ENCODE data around the gene CD80. TPM values are rescaled to one million over a fixed set of nuclear protein-coding genes. Genes with fewer than 3 reads are reported as not detected.
"Not testable (repeated sequence)": the region's sequence is repeated elsewhere in the genome, so short reads cannot be mapped to it uniquely, and the experiment has no call there.

Gene CD80
- total RNA-seq, 2 experiments from 2014 or later, result 13.3 to 13.8 TPM

GRCh38 chr3:119585856-119586570 is 26.6 kb upstream of the CD80 start:
- CTCF ChIA-PET, result no interaction called here

GRCh38 chr3:119585208-119585607 is 25.8 kb upstream of the CD80 start:
- CTCF ChIA-PET, result no interaction called here
- POLR2A ChIA-PET, result no interaction called here

More at GRCh38 chr3:119585856-119586570, 26.6 kb upstream of the CD80 start:
- POLR2A ChIA-PET, result no interaction called here

GRCh38 chr3:119582178-119582577 is 22.8 kb upstream of the CD80 start:
- CTCF ChIA-PET, result no interaction called here

DNA sequence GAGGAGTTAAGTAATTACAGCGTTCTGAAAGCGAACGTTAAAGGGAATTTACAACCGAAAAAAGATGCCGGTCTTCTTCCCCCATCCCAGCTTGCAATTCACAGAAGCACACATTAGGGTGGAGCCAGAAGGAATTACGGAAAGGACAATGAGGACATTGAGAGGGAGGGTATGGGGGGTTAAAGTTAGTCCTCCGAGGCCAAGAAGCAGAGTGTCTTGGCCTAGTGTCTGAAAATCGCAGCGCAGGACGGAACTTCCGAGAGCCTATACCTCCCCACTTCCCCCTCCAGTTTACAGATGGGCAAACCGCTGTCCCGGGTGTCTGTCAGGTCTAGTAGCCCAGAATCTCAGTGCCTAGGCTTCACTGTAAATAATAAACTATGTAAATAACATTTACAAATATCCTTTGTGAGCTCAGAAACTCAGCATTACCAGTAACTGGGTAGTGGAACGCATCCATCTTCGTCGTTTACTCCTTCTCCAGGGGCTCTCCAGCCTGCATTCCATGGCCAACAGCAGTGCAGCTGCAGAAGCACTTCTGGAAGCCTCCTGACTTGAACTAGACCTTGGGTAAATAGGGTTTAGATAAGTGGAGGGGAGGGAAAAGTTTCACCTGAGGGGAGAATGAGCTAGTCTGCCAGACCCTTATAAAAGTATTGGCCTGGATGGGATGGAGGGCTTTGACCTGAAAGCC is 20.8 kb upstream of the CD80 start:
- POLR2A ChIA-PET, result interaction anchor here (0.6 kb wide), 2 partner anchors 86 to 132 kb away, joined by 3 to 5 read pairs; no protein-coding TSS in a partner anchor

More at GRCh38 chr3:119582178-119582577, 22.8 kb upstream of the CD80 start:
- POLR2A ChIA-PET, result no interaction called here

DNA sequence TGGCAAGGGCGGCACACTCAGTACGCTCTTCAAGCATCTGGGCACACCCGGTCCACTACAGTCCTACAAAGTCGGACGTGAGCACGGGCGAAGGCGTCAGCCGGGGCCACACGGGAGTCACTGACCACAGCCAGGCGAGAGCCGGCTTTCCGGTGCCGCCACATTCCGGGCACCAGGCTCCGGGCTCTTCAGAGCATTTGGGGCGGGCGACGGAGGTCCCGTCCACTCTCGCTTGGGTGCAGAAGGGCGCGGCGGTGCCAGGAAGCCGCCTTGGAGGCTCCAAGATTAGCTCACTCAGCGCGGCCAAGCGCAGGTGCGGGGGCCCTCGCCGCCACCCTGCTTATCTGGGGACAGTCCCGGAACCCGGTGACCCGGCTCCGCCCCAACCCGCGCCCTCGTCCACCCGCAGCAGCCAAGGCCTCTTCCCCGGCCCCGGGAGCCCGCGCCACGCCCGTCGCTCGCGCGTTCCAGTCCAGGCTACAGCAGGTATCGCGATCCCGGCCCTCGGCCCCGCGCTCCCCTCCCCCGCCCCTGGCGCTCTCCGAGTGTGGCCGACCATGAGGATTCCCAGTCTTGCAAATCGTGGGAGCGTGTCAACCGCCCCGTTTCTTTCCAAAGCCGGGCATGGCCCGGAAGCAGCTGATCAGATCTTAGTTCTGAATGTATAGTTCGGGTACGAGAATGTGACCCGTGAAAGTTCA is 20.1 kb upstream of the CD80 start, which contains the start of gene ADPRH:
Gene ADPRH, plus strand, starts transcription at position 127 of the 701 bp plus-strand sequence. CDS start 2,678 bp downstream, outside the sequence.
- POLR2A ChIA-PET, result no interaction called here
- CTCF ChIA-PET, result interaction anchor here (1.1 to 1.5 kb wide), 2 partner anchors 20 to 60 kb away, joined by 3 to 4 read pairs; partner anchors contain the start of gene CD80

More for the DNA sequence above, 20.8 kb upstream of the CD80 start:
- CTCF ChIA-PET, result interaction anchor here (0.8 to 1.5 kb wide), 5 partner anchors 11 to 97 kb away, joined by 3 to 4 read pairs (median 3); partner anchors contain the start of genes CD80 and COX17

GRCh38 chr3:119575507-119575906 is 16.1 kb upstream of the CD80 start:
- ChIA-PET POLR2A (no interaction called here), CTCF (interaction anchor here (1.1 kb wide), 1 partner anchor 17 kb away, joined by 3 read pairs; no protein-coding TSS in a partner anchor)

- POLR2A ChIA-PET, result no interaction called here
- CTCF ChIA-PET, result interaction anchor here (0.8 kb wide), 1 partner anchor 10 kb away, joined by 3 read pairs; no protein-coding TSS in a partner anchor
Measured at GRCh38 chr3:119571688-119572087, 12.3 kb upstream of the CD80 start.

- POLR2A ChIA-PET, result no interaction called here
- CTCF ChIA-PET, result no interaction called here
Measured at GRCh38 chr3:119571230-119571629, 11.8 kb upstream of the CD80 start.

DNA sequence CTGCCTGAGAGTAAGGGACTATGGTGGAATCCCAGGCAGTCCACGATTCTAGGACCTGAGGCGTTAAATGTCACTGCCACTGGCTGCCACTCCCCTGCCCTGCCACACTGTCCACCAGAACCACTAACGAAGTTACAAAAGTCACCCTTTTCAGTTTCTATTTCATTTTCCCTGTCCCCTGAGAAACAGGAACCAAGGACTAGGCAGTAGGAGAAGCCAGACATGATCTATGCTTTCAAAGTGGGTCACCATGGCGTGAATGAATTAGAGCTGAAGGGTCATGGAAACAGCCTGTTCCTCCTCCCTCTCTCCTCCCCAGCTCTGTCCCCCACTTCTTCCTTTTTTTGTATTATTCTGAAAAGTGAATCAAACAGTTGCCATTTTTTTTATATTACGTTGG is 10.8 kb upstream of the CD80 start:
- POLR2A ChIA-PET, result no interaction called here
- CTCF ChIA-PET, result interaction anchor here (0.6 kb wide), 1 partner anchor 24 kb away, joined by 3 read pairs; no protein-coding TSS in a partner anchor

- ChIA-PET CTCF (no interaction called here), POLR2A (no interaction called here)
Measured at GRCh38 chr3:119569156-119569555, 9.7 kb upstream of the CD80 start.

DNA sequence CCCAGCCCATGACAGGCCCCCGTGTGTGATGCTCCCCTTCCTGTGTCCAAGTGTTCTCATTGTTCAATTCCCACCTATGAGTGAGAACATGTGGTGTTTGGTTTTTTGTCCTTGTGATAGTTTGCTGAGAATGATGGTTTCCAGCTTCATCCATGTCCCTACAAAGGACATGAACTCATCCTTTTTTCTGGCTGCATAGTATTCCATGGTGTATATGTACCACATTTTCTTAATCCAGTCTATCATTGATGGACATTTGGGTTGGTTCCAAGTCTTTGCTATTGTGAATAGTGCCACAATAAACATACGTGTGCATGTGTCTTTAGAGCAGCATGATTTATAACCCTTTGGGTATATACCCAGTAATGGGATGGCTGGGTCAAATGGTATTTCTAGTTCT is 3.9 kb upstream of the CD80 start:
- CTCF ChIA-PET, result not testable (repeated sequence)
- POLR2A ChIA-PET, result interaction anchor here (1.1 kb wide), 1 partner anchor 100 kb away, joined by 3 read pairs; the partner anchor contains the start of gene TMEM39A

DNA sequence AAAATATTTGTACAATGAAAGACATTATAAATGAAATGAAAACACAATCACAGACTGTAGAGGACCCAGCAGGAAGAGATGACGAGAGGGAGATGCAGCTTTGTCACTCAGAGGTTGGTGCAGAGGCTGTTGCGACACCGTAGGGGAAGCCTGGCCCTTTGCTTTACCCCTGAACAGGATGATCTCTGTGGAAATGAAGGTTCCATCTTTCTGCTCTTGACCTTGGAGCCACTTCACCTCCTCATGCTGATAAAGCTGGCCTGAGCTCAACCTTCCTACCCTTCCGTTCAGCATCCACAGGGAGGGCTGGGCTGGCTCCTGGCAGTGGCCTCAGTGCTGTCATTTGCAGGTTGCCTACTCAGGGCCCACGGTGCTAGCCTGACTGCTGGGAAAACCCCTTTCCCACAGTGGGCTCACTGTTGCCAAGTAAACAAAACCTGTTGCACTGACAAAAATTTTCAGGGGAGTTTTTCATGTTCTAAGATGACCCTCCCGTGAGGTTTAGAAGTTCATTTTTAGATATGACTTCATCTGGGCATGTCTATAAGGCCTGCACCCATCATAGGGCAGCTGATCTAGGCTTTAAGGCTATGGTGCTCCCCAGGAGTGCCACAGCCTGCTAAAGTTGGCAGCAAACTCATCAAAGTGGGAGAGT is 3.0 kb upstream of the CD80 start:
- CTCF ChIA-PET, result interaction anchor here (0.7 kb wide), 1 partner anchor 9 kb away, joined by 3 read pairs; no protein-coding TSS in a partner anchor
- POLR2A ChIA-PET, result interaction anchor here (0.7 to 1.1 kb wide), 2 partner anchors 76 to 99 kb away, joined by 3 to 11 read pairs; partner anchors contain the start of gene TMEM39A

DNA sequence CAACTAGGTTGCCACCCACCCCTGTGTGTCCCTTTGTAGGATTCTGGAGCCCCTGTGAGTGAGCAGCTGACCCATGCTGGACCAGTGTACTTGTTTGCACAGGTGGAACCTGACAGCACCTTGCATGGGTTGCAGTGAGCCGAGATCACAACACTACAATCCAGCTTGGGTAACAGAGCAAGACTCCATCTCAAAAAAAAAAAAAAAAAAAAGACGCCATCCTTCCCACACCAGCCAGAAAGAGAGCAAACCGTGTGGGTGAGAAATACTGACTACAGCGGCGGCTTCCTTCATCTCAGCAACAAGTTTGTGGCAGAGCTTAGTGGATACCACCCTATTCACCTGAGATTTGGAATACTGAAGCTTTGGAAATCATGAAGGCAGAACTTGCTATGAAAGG is 746 bp upstream of the CD80 start:
- ChIA-PET POLR2A (interaction anchor here (1.0 to 1.1 kb wide), 2 partner anchors 28 to 113 kb away, joined by 3 read pairs; no protein-coding TSS in a partner anchor), CTCF (interaction anchor here (1.0 to 1.5 kb wide), 2 partner anchors 19 to 96 kb away, joined by 3 to 4 read pairs; partner anchors contain the start of genes ADPRH and TMEM39A)

GRCh38 chr3:119558626-119559317 is 642 bp downstream of the CD80 start:
- CTCF ChIA-PET, result interaction anchor here (0.7 to 1.2 kb wide), 2 partner anchors 17 to 417 kb away, joined by 3 read pairs; no protein-coding TSS in a partner anchor
- POLR2A ChIA-PET, result interaction anchor here (1.1 to 1.3 kb wide), 2 partner anchors 60 to 114 kb away, joined by 3 read pairs; partner anchors contain the start of gene TIMMDC1

- ChIA-PET POLR2A (interaction anchor here (1.3 kb wide), 1 partner anchor 59 kb away, joined by 3 read pairs; the partner anchor contains the start of gene TIMMDC1), CTCF (interaction anchor here (1.2 kb wide), 1 partner anchor 18 kb away, joined by 3 read pairs; no protein-coding TSS in a partner anchor)
Measured at GRCh38 chr3:119557877-119558269, 1.5 kb downstream of the CD80 start.

- CTCF ChIA-PET, result interaction anchor here (1.2 kb wide), 1 partner anchor 19 kb away, joined by 3 read pairs; no protein-coding TSS in a partner anchor
- POLR2A ChIA-PET, result no interaction called here
Measured at GRCh38 chr3:119557192-119557876, 2.1 kb downstream of the CD80 start.

DNA sequence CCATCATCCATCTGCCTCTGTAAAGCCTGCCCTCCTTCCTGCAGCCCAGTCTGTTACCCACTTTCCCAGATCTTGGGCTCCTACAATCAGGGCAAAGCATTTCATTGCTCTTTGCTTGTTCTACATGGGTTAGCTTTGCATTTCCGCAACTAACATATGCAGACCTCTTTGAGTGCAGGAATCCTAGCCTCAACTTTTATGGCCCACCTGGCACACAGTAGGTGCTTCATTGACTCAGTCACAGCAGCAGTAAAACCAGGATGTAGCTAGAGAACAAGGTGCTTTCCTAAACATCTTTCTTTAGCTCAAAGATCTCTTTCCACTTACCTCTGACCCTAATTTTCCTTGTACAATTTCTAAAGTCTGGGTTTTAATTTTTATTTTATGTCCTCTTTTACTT is 3.5 kb downstream of the CD80 start:
- POLR2A ChIA-PET, result interaction anchor here (0.5 to 0.7 kb wide), 2 partner anchors 15 to 204 kb away, joined by 3 to 8 read pairs; no protein-coding TSS in a partner anchor

More for the DNA sequence above, 3.5 kb downstream of the CD80 start:
- CTCF ChIA-PET, result no interaction called here

Measured in activated CD8-positive, alpha-beta memory T cell treated with anti-CD3 and anti-CD28 coated beads for 36 hours (primary cell).